WTC11 (cell line): ENCODE measurements around the gene ZBTB32. TPM values are rescaled to one million over a fixed set of nuclear protein-coding genes. Genes with fewer than 3 reads are reported as not detected.

Experiments
- ATAC-seq: fragments of 200-7000 bp; cut with Tn5 transposase; 2 replicates; pipeline ENCODE4 v1.10.0; 2021; ENCODE audit warnings: mild to moderate bottlenecking, moderate library complexity
- CTCF ChIA-PET: fragments of 300-600 bp; sonication (Branson Sonifier 250); formaldehyde crosslinking; loops from one replicate; lab custom pipeline; 2021; ENCODE audit warnings: antibody characterized with exemption; lab: Charles Lee
- POLR2A ChIA-PET: fragments of 350-600 bp; sonication (Branson Sonifier 250); formaldehyde crosslinking; loops from one replicate; lab custom pipeline; 2021; ENCODE audit warnings: antibody characterized with exemption; lab: Charles Lee
- DNase-seq: peaks from one replicate; pipeline ENCODE4 v3.0.0; 2021; ENCODE audit warnings: low spot score
- H3K27ac Mint-ChIP-seq: 2 replicates; pipeline ENCODE4 v1.8.0; 2021; ENCODE audit warnings: mixed read lengths
- H3K27me3 Mint-ChIP-seq: 2 replicates; pipeline ENCODE4 v1.8.0; 2021; ENCODE audit warnings: low read depth, mild to moderate bottlenecking, moderate library complexity, mixed read lengths
- H3K36me3 Mint-ChIP-seq: 2 replicates; pipeline ENCODE4 v1.8.0; 2021; ENCODE audit warnings: mixed read lengths
- H3K4me1 Mint-ChIP-seq: 2 replicates; pipeline ENCODE4 v1.8.0; 2022; ENCODE audit warnings: mixed read lengths
- H3K4me3 Mint-ChIP-seq: 2 replicates; pipeline ENCODE4 v1.8.0; 2021; ENCODE audit warnings: mild to moderate bottlenecking, moderate library complexity, mixed read lengths
- H3K9me3 Mint-ChIP-seq: 2 replicates; pipeline ENCODE4 v1.8.0; 2021; ENCODE audit warnings: mixed read lengths
- AR ChIP-seq: fragments of 250-450 bp; sonication (Bioruptor Pico); IDR thresholded peaks from 2 replicates; pipeline ENCODE4 v1.9.0; 2021; ENCODE audit warnings: mild to moderate bottlenecking
- GTF2I ChIP-seq: fragments of 250-450 bp; sonication (Bioruptor Pico); conservative IDR thresholded peaks from 2 replicates; pipeline ENCODE4 v1.4.0; 2021; ENCODE audit warnings: mild to moderate bottlenecking
- JUN ChIP-seq: sonication (generic); formaldehyde crosslinking; IDR thresholded peaks from 2 replicates; pipeline ENCODE4 v1.8.0; 2023; ENCODE audit warnings: mild to moderate bottlenecking, missing genetic modification reagents
- NFATC4 ChIP-seq: fragments of 250-450 bp; sonication (Bioruptor Pico); IDR thresholded peaks from 2 replicates; pipeline ENCODE4 v1.9.0; 2021; ENCODE audit warnings: mild to moderate bottlenecking
- NFE2L1 ChIP-seq: sonication (generic); formaldehyde crosslinking; IDR thresholded peaks from 2 replicates; pipeline ENCODE4 v1.8.1; 2023; ENCODE audit warnings: missing genetic modification reagents
- SMAD3 ChIP-seq: sonication (generic); formaldehyde crosslinking; IDR thresholded peaks from 2 replicates; pipeline ENCODE4 v1.8.0; 2022; ENCODE audit warnings: missing genetic modification reagents, mild to moderate bottlenecking, borderline replicate concordance
- SMAD4 ChIP-seq: sonication (generic); formaldehyde crosslinking; IDR thresholded peaks from 2 replicates; pipeline ENCODE4 v1.8.0; 2022; ENCODE audit warnings: mild to moderate bottlenecking, missing genetic modification reagents
- TCF7 ChIP-seq: sonication (generic); formaldehyde crosslinking; IDR thresholded peaks from 2 replicates; pipeline ENCODE4 v1.8.0; 2022; ENCODE audit warnings: mild to moderate bottlenecking, low read depth, missing genetic modification reagents, moderate library complexity
- USF1 ChIP-seq: sonication (generic); formaldehyde crosslinking; IDR thresholded peaks from 2 replicates; pipeline ENCODE4 v1.8.0; 2022; ENCODE audit warnings: mild to moderate bottlenecking, missing genetic modification reagents
- ZNF263 ChIP-seq: sonication (generic); formaldehyde crosslinking; IDR thresholded peaks from 2 replicates; pipeline ENCODE4 v1.8.1; 2022; ENCODE audit warnings: low read depth, mild to moderate bottlenecking, moderate library complexity, missing genetic modification reagents
- ZNF281 ChIP-seq: sonication (generic); formaldehyde crosslinking; IDR thresholded peaks from 2 replicates; pipeline ENCODE4 v1.8.0; 2023; ENCODE audit warnings: mild to moderate bottlenecking, missing genetic modification reagents
- ZNF416 ChIP-seq: fragments of 250-450 bp; sonication (Bioruptor Pico); IDR thresholded peaks from 2 replicates; pipeline ENCODE4 v1.9.0; 2021; ENCODE audit warnings: mild to moderate bottlenecking, inconsistent platforms
- ZNF423 ChIP-seq: fragments of 250-450 bp; sonication (Bioruptor Pico); IDR thresholded peaks from 2 replicates; pipeline ENCODE4 v2.1.2; 2022; ENCODE audit warnings: mild to moderate bottlenecking, moderate library complexity
- ZSCAN18 ChIP-seq: fragments of 250-450 bp; sonication (Bioruptor Pico); IDR thresholded peaks from 2 replicates; pipeline ENCODE4 v2.1.2; 2022; ENCODE audit warnings: mild to moderate bottlenecking, moderate library complexity
- total RNA-seq: library from RNA; stranded (reverse); gene quantifications from 3 replicates; pipeline ENCODE4 v1.2.3, GENCODE V29; 2021
- TF ChIP-seq, protein P1 (sequence below): sonication (generic); formaldehyde crosslinking; IDR thresholded peaks from 2 replicates; pipeline ENCODE4 v1.8.0; 2022; ENCODE audit warnings: mild to moderate bottlenecking, missing genetic modification reagents
- TF ChIP-seq, protein P2 (sequence below): sonication (generic); formaldehyde crosslinking; IDR thresholded peaks from 2 replicates; pipeline ENCODE4 v1.8.1; 2022; ENCODE audit warnings: mild to moderate bottlenecking, missing genetic modification reagents, moderate library complexity, borderline replicate concordance
- TF ChIP-seq, protein P3 (sequence below): fragments of 250-450 bp; sonication (Bioruptor Pico); IDR thresholded peaks from 2 replicates; pipeline ENCODE4 v1.9.0; 2021; ENCODE audit warnings: mild to moderate bottlenecking

Gene ZBTB32
- total RNA-seq, 1 experiment from 2014 or later = 0.11 TPM

DNA sequence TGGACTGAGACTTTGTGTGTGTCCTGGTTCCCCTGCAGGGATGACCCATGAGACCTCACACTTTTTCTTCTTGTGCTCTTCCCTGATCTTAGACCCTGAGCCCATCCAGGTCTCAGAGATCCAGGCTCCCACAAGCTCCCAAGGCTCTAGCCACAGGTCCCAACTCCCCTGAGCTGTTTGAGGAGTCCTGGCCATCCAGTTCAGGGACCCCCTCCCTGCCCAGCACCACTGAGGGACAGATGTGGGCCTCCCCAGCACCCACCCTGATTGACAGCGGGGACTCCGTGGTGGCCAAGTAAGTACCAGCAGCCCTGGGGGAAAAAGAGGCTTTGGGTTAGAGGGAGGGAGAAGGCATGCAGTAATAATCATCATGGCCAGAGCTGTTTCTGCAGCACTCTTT, 55.3 kb downstream of the ZBTB32 start (continued):
- TF ChIP-seq ZNF423 (CRISPR knock-in tag) (no peak), NFE2L1 (no peak), NFATC4 (CRISPR knock-in tag) (no peak), ZNF281 (CRISPR knock-in tag) (no peak), AR (CRISPR knock-in tag) (no peak), ZSCAN18 (CRISPR knock-in tag) (no peak), ZNF416 (CRISPR knock-in tag) (no peak), USF1 (CRISPR knock-in tag) (no peak), JUN (CRISPR knock-in tag) (no peak)
- TF ChIP-seq, protein P1, sequence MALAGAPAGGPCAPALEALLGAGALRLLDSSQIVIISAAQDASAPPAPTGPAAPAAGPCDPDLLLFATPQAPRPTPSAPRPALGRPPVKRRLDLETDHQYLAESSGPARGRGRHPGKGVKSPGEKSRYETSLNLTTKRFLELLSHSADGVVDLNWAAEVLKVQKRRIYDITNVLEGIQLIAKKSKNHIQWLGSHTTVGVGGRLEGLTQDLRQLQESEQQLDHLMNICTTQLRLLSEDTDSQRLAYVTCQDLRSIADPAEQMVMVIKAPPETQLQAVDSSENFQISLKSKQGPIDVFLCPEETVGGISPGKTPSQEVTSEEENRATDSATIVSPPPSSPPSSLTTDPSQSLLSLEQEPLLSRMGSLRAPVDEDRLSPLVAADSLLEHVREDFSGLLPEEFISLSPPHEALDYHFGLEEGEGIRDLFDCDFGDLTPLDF (CRISPR knock-in tag) = no peak

- H3K27ac Mint-ChIP-seq = no peak overlapping the region
- CTCF ChIA-PET = interaction anchor here (0.9 kb wide), 1 partner anchor 24 kb away, joined by 3 read pairs; no protein-coding TSS in a partner anchor
- no peak for DNase-seq
- H3K27me3 Mint-ChIP-seq = peaks cover 14% of the 10 kb centered on the region
- no peak for ATAC-seq
- POLR2A ChIA-PET = no interaction called here
- peaks cover 12% of the 10 kb centered on the region for H3K4me1 Mint-ChIP-seq
- no peak overlapping the region for H3K4me3 Mint-ChIP-seq
- peaks cover 19% of the 10 kb centered on the region for H3K36me3 Mint-ChIP-seq
- no peaks in the 10 kb centered on the region for H3K9me3 Mint-ChIP-seq
- TF ChIP-seq ZNF263 (CRISPR knock-in tag) = no peak
- no peak for TF ChIP-seq SMAD3 (CRISPR knock-in tag)
- TF ChIP-seq, protein P2, sequence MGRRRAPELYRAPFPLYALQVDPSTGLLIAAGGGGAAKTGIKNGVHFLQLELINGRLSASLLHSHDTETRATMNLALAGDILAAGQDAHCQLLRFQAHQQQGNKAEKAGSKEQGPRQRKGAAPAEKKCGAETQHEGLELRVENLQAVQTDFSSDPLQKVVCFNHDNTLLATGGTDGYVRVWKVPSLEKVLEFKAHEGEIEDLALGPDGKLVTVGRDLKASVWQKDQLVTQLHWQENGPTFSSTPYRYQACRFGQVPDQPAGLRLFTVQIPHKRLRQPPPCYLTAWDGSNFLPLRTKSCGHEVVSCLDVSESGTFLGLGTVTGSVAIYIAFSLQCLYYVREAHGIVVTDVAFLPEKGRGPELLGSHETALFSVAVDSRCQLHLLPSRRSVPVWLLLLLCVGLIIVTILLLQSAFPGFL (CRISPR knock-in tag) = no peak
- TF ChIP-seq TCF7 (CRISPR knock-in tag) = no peak
- TF ChIP-seq GTF2I (CRISPR knock-in tag) = no peak
- TF ChIP-seq, protein P3, sequence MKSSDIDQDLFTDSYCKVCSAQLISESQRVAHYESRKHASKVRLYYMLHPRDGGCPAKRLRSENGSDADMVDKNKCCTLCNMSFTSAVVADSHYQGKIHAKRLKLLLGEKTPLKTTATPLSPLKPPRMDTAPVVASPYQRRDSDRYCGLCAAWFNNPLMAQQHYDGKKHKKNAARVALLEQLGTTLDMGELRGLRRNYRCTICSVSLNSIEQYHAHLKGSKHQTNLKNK (CRISPR knock-in tag) = no peak
- no peak for TF ChIP-seq SMAD4 (CRISPR knock-in tag)
- TF ChIP-seq, all 79 proteins: peak for 0
These were observed 56.5 kb downstream of the ZBTB32 start for GRCh38 chr19:35760711-35761349.
